Mucosa of descending colon (tissue), 3 donors: ENCODE results near the gene UBR3. TPM values are rescaled to one million over a fixed set of nuclear protein-coding genes. Genes with fewer than 3 reads are reported as not detected.

Experiments used
- ATAC-seq: fragments of 200-7000 bp; cut with Tn5 transposase; one replicate; pipeline ENCODE4 v1.9.1; 2020; ENCODE audit warnings: mild to moderate bottlenecking, moderate library complexity
- DNase-seq, 3 donors: peaks; one replicate each; pipeline ENCODE4 v3.0.0-alpha.2; 2020
- H3K36me3 ChIP-seq: fragments of 200-600 bp; one replicate; pipeline ENCODE4 v1.8.0; 2021; ENCODE audit warnings: low read depth, mild to moderate bottlenecking
- H3K4me1 ChIP-seq: fragments of 200-600 bp; one replicate; pipeline ENCODE4 v1.8.0; 2021; ENCODE audit warnings: low read depth, mild to moderate bottlenecking
- H3K4me3 ChIP-seq: fragments of 200-600 bp; one replicate; pipeline ENCODE4 v1.8.0; 2021; ENCODE audit warnings: mild to moderate bottlenecking
- H3K9me3 ChIP-seq: fragments of 200-600 bp; one replicate; pipeline ENCODE4 v1.8.0; 2021; ENCODE audit warnings: mild to moderate bottlenecking
- intact Hi-C, 2 donors: fragments of 100-400 bp; cut with DNase I in 1 of 2; cut with micrococcal nuclease in 1 of 2; formaldehyde crosslinking; loops; one replicate each; pipeline versions ENCODE4 v1.11.0 to v1.11.1; 2022; cut with DNase I, micrococcal nuclease
- total RNA-seq, 3 donors: library from RNA; stranded (reverse); fragmentation: NEBNext Ultra II Directional in 2 of 3; extraction: Animal tissue kit (Norgen Biotek cat#: 25700) in 2 of 3; gene quantifications; one replicate each; pipeline versions ENCODE4 v1.2.1 to v1.2.4, GENCODE V29; 2021 to 2023
- TF ChIP-seq, protein P1 (sequence below): fragments of 200-600 bp; IDR thresholded peaks from one replicate; pipeline ENCODE4 v1.8.0; 2022; ENCODE audit warnings: antibody characterized with exemption, mild to moderate bottlenecking
- donor health status: DM: no; HTN: no; CAD: no; lungs with moderate emphysema.
- donor health status: DM: no; HTN: no; CAD: no.
- donor health status: DM: no; HTN: yes; CAD: no.

The UBR3 gene
- total RNA-seq, 3 donors from 2014 or later = 32.5 to 65.8 (median 39.6) TPM

DNA sequence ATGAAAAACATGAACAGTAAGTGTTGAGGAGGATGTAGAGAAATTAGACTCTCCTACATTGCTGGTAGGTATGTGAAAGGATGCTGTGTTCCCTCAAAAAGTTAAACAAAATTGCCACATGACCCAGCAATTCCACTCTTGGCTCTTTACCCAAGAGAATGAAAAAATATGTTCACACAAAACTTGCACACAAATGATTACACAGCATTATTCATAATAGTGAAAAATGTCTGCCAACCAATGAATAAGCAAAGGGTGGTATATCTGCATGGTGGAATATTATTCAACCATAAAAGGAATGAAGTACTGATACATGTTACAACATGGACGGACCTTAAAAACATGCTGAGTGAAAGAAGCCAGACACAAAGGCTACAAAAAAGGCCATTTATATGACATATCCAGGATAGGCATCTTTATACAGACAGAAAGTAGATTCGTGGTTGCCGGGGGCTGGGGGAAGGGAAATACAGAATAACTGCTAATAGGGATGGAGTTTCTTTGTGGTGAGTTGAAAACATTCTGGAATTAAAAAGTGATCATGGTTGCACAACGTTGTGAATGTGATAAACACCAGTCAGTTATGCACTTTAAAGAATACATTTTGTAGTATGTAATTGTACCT lies 265.3 kb downstream of the UBR3 start:
- no peaks in the 10 kb centered on the region for H3K4me1 ChIP-seq
- TF ChIP-seq, protein P1, sequence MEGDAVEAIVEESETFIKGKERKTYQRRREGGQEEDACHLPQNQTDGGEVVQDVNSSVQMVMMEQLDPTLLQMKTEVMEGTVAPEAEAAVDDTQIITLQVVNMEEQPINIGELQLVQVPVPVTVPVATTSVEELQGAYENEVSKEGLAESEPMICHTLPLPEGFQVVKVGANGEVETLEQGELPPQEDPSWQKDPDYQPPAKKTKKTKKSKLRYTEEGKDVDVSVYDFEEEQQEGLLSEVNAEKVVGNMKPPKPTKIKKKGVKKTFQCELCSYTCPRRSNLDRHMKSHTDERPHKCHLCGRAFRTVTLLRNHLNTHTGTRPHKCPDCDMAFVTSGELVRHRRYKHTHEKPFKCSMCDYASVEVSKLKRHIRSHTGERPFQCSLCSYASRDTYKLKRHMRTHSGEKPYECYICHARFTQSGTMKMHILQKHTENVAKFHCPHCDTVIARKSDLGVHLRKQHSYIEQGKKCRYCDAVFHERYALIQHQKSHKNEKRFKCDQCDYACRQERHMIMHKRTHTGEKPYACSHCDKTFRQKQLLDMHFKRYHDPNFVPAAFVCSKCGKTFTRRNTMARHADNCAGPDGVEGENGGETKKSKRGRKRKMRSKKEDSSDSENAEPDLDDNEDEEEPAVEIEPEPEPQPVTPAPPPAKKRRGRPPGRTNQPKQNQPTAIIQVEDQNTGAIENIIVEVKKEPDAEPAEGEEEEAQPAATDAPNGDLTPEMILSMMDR = no peak
- DNase-seq (no peak), ATAC-seq (no peak)
- no peaks in the 10 kb centered on the region for H3K36me3 ChIP-seq
- peaks cover 8% of the 10 kb centered on the region for H3K9me3 ChIP-seq
- intact Hi-C loops = no loop called here
- no peak overlapping the region for H3K4me3 ChIP-seq

DNA sequence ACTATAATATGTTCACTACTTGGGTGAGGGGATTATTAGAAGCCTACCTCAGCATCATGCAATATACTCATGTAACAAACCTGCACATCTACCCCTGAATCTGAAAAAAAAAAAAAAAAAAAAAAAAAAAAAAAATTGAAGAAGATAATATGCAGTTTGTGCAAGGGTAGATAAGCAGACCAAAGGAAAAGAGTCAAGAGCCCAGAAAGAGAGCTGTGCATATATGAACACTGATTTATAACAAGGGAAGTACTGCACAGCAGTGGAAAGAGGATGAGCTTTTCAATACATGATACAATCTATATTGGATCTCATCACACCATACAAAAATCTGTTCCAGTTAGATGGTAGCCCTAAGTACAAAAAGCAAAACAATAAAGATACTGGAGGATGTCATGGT lies 268.1 kb downstream of the UBR3 start:
- TF ChIP-seq, protein P1 = no peak
- no peaks in the 10 kb centered on the region for H3K36me3 ChIP-seq

DNA sequence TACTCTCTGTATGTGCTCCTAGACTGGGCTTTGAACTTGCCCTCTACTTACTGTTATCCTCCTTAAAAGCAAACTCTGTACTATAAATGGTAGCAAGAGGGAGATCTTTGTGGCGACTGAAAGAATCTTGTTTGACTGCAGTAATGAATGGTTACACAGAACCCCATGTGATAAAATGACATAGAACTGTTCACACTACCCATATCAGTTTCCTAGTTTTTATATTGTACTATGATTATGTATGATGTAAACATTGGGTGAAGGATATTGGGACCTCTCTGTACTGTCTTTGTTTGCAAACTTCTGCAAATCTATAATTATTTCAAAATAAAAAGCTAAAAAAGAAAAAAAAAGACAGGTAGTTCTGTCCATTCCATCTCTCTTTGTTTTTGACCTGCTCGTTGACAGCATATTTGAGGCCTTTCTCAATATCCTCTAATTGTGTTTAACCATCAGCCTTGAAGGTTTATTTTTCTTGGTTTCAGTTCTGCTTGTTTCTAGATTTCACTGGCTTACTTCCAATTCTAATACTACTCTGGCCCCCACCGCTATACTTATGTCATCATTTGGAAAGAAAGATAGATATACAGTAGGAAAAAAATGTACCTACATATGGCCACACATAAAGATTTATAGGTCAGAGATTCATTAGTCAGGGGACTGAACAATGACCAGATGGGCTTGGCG lies 271.5 kb downstream of the UBR3 start:
- intact Hi-C loops = no loop called here
- no peaks in the 10 kb centered on the region for H3K4me1 ChIP-seq
- no peak for ATAC-seq
- peaks cover 11% of the 10 kb centered on the region for H3K9me3 ChIP-seq
- H3K36me3 ChIP-seq = no peaks in the 10 kb centered on the region
- TF ChIP-seq, protein P1 = no peak
- no peak for DNase-seq
- no peak overlapping the region for H3K4me3 ChIP-seq

More for the DNA sequence above, 268.1 kb downstream of the UBR3 start:
- ATAC-seq = no peak
- Histone ChIP-seq H3K4me1 (no peaks in the 10 kb centered on the region), H3K4me3 (no peak overlapping the region), H3K9me3 (peaks cover 11% of the 10 kb centered on the region)
- DNase-seq = no peak
- intact Hi-C loops = no loop called here

DNA sequence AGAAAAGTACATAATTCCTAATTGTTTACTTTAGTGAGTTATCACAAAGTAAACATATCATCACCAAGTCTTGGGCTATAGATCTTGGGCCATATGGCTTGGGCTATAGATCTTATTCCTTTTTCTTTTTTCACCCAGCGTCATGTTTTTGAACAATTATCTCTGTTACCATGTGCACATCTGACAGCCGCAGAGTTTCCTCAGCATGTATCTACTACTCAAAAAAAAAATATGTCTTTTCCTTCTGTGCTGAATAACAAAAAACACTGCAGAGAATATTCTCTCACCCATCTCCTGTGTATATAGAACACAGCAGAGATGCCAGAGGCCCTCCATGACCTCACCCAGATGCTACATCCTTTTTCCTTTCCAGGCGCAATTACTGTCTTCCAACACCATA lies 274.5 kb downstream of the UBR3 start:
- no peak for DNase-seq
- no peaks in the 10 kb centered on the region for H3K4me1 ChIP-seq
- ATAC-seq = no peak
- peaks cover 9% of the 10 kb centered on the region for H3K9me3 ChIP-seq
- intact Hi-C loops = no loop called here
- no peaks in the 10 kb centered on the region for H3K36me3 ChIP-seq
- no peak overlapping the region for H3K4me3 ChIP-seq
- TF ChIP-seq, protein P1 = no peak

DNA sequence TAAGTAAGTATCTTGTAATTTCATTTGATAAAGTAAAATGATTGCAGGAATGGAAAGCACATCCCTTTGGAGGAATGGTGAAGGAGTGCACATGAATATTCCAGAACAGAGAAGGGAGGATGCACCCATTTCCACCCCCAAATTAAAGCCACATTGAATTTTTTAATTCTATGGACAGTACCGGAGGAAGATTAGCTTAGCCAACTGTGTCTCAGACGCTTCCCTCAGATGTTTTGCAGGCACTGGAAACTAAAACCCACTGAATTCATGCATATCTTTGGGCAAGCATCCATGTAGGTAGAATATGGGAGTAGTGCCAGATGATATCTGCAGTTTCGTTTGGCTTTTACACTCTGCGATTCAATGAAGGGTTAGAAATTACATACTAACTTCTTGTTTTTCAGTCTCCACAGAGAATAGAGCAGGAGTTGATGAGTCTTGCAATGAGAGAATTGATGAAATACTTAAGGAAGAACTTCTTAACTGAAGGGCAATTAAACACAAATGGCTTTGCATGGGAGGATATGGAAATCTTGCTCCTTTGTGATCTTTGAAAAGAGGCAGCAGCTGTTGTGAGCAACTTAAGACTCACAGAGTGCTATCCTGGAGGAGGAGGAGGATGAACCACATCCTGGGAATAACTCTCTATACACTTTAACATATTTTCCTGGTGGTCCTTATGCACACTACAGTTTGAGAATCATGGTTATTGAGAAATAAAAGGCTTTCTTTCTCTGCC lies 279.0 kb downstream of the UBR3 start:
- Histone ChIP-seq H3K4me1 (no peaks in the 10 kb centered on the region), H3K9me3 (no peaks in the 10 kb centered on the region), H3K4me3 (no peak overlapping the region), H3K36me3 (no peaks in the 10 kb centered on the region)
- ATAC-seq (no peak), DNase-seq (no peak)
- TF ChIP-seq, protein P1 = no peak
- intact Hi-C loops = no loop called here
